OCI-LY7 (cell line): ENCODE measurements around the gene CCDC87. TPM values are rescaled to one million over a fixed set of nuclear protein-coding genes. Genes with fewer than 3 reads are reported as not detected.

Experiments used
- BruUV-seq: library from RNA; stranded (reverse); fragments of 400-500 nt; replicated peaks from 2 replicates; lab custom pipeline; 2021; lab: Mats Ljungman, UMichigan
- CTCF ChIA-PET: fragments of 300-600 bp; sonication (Branson Sonifier 250); formaldehyde crosslinking; loops from one replicate; lab custom pipeline; 2022; ENCODE audit warnings: antibody characterized with exemption; ENCODE audit not compliant: unreplicated experiment; lab: Charles Lee
- POLR2A ChIA-PET: fragments of 300-600 bp; sonication (Branson Sonifier 250); formaldehyde crosslinking; loops from one replicate; lab custom pipeline; 2022; ENCODE audit warnings: antibody characterized with exemption; lab: Charles Lee
- DNase-seq: peaks from one replicate; pipeline ENCODE4 v3.0.0-alpha.2; 2015; ENCODE audit warnings: low spot score
- H2AFZ ChIP-seq: fragments of 200-600 bp; sonication (generic), shearing (Covaris generic); 2 replicates; pipeline ENCODE4 v1.6.1; 2014; ENCODE audit warnings: mild to moderate bottlenecking, antibody characterized with exemption, low read length, moderate library complexity
- H3K27ac ChIP-seq: fragments of 200-600 bp; sonication (generic); 2 replicates; pipeline ENCODE4 v1.5.1; 2014; ENCODE audit warnings: mixed run types, low read depth, mild to moderate bottlenecking, moderate library complexity, low read length, inconsistent platforms; ENCODE audit not compliant: poor library complexity, severe bottlenecking
- H3K36me3 ChIP-seq: fragments of 200-600 bp; sonication (generic); 2 replicates; pipeline ENCODE4 v1.6.1; 2014; ENCODE audit warnings: mild to moderate bottlenecking, antibody characterized with exemption, low read length, moderate library complexity, mixed read lengths; ENCODE audit not compliant: insufficient read depth
- H3K4me1 ChIP-seq: fragments of 200-600 bp; sonication (generic); 2 replicates; pipeline ENCODE4 v1.5.1; 2014; ENCODE audit warnings: mild to moderate bottlenecking, low read length; ENCODE audit not compliant: insufficient read depth, poor library complexity, severe bottlenecking
- H3K4me2 ChIP-seq: fragments of 200-600 bp; sonication (generic); 2 replicates; pipeline ENCODE4 v1.6.1; 2014; ENCODE audit warnings: mild to moderate bottlenecking, low read length
- H3K4me3 ChIP-seq: fragments of 200-600 bp; sonication (generic); 2 replicates; pipeline ENCODE4 v1.5.1; 2014; ENCODE audit warnings: mild to moderate bottlenecking, low read depth, low read length; ENCODE audit not compliant: poor library complexity, severe bottlenecking
- H3K79me2 ChIP-seq: fragments of 200-600 bp; sonication (generic); 2 replicates; pipeline ENCODE4 v1.6.1; 2016; ENCODE audit warnings: low read depth, mild to moderate bottlenecking, low read length, moderate library complexity, mixed read lengths; ENCODE audit not compliant: insufficient read depth
- H3K9me2 ChIP-seq: fragments of 200-600 bp; sonication (generic); 2 replicates; pipeline ENCODE4 v1.6.1; 2016; ENCODE audit warnings: mild to moderate bottlenecking, low read length, mixed read lengths; ENCODE audit not compliant: insufficient read depth
- H3K9me3 ChIP-seq: fragments of 200-600 bp; sonication (generic); 2 replicates; pipeline ENCODE4 v1.6.1; 2014; ENCODE audit warnings: mild to moderate bottlenecking, mixed run types, low read length, mixed read lengths
- H4K20me1 ChIP-seq: fragments of 200-600 bp; sonication (generic); 2 replicates; pipeline ENCODE4 v1.6.1; 2014; ENCODE audit warnings: mild to moderate bottlenecking, antibody characterized with exemption, low read length, moderate library complexity, mixed read lengths; ENCODE audit not compliant: insufficient read depth
- CTCF ChIP-seq: fragments of 200-600 bp; sonication (generic); conservative IDR thresholded peaks from 2 replicates; pipeline ENCODE4 v1.5.1; 2014; ENCODE audit warnings: mild to moderate bottlenecking, antibody characterized with exemption, low read length, moderate library complexity, mixed read lengths
- EZH2phosphoT487 ChIP-seq: fragments of 200-600 bp; sonication (generic); IDR thresholded peaks from 2 replicates; pipeline ENCODE4 v1.6.1; 2018; ENCODE audit warnings: low read depth, borderline replicate concordance, mild to moderate bottlenecking, mixed run types, antibody characterized with exemption, low read length, moderate library complexity, mixed read lengths
- intact Hi-C: fragments of 100-400 bp; cut with micrococcal nuclease; formaldehyde crosslinking; loops from one replicate; pipeline ENCODE4 v1.10.0; 2022; ENCODE audit not compliant: unreplicated experiment
- total RNA-seq, 2 experiments: library from RNA; depleted of rRNA in 1 of 2; stranded (reverse); fragments of >200 nt in 1 of 2; shearing (Covaris generic) in 1 of 2; gene quantifications; 2 replicates each; pipeline ENCODE4 v1.2.3, GENCODE V29; 2014 to 2022

CCDC87 gene
- total RNA-seq, 2 experiments from 2014 or later, result 0.13 to 0.36 TPM

GRCh38 chr11:66626926-66627325 lies 34.1 kb upstream of the CCDC87 start:
- intact Hi-C loops, result no loop called here
- Histone ChIP-seq H3K27ac (no peak overlapping the region), H4K20me1 (peaks cover 25% of the 10 kb centered on the region), H3K4me1 (peaks cover 8% of the 10 kb centered on the region), H3K9me2 (no peaks in the 10 kb centered on the region), H3K9me3 (no peaks in the 10 kb centered on the region), H3K79me2 (peaks cover 99% of the 10 kb centered on the region), H3K36me3 (peaks cover 100% of the 10 kb centered on the region), H3K4me2 (no peak overlapping the region), H2AFZ (no peak overlapping the region), H3K4me3 (no peak overlapping the region)
- no TSS peak for BruUV-seq
- ChIA-PET CTCF (interaction anchor here (1.1 kb wide), 1 partner anchor 9 kb away, joined by 3 read pairs; no protein-coding TSS in a partner anchor), POLR2A (interaction anchor here (1.4 kb wide), 1 partner anchor 11 kb away, joined by 3 read pairs; the partner anchor contains the start of gene RBM14)
- no peak for TF ChIP-seq EZH2phosphoT487
- no peak for TF ChIP-seq CTCF
- no peak for DNase-seq

GRCh38 chr11:66626382-66626781 lies 33.5 kb upstream of the CCDC87 start:
- Histone ChIP-seq H3K4me1 (peaks cover 10% of the 10 kb centered on the region), H3K9me3 (no peaks in the 10 kb centered on the region), H3K4me2 (no peak overlapping the region), H3K27ac (no peak overlapping the region), H3K4me3 (no peak overlapping the region), H3K9me2 (no peaks in the 10 kb centered on the region), H2AFZ (no peak overlapping the region), H3K79me2 (peaks cover 99% of the 10 kb centered on the region), H3K36me3 (peaks cover 100% of the 10 kb centered on the region), H4K20me1 (peaks cover 25% of the 10 kb centered on the region)
- TF ChIP-seq CTCF (no peak), EZH2phosphoT487 (no peak)
- no TSS peak for BruUV-seq
- ChIA-PET CTCF (no interaction called here), POLR2A (interaction anchor here (0.6 to 0.7 kb wide), 2 partner anchors 10 to 142 kb away, joined by 3 read pairs; partner anchors contain the start of gene RBM14)
- no peak for DNase-seq
- intact Hi-C loops, result no loop called here

GRCh38 chr11:66625752-66626149 lies 32.9 kb upstream of the CCDC87 start:
- H3K4me3 ChIP-seq, result no peak overlapping the region
- H4K20me1 ChIP-seq, result peaks cover 25% of the 10 kb centered on the region
- POLR2A ChIA-PET, result interaction anchor here (0.6 to 0.7 kb wide), 2 partner anchors 9 to 143 kb away, joined by 3 read pairs; partner anchors contain the start of gene RBM14
- DNase-seq, result no peak
- no peaks in the 10 kb centered on the region for H3K9me3 ChIP-seq
- H3K9me2 ChIP-seq, result no peaks in the 10 kb centered on the region
- CTCF ChIA-PET, result no interaction called here
- H3K36me3 ChIP-seq, result peaks cover 99% of the 10 kb centered on the region
- TF ChIP-seq EZH2phosphoT487, result no peak
- intact Hi-C loops, result no loop called here
- H2AFZ ChIP-seq, result no peak overlapping the region
- H3K4me1 ChIP-seq, result peaks cover 15% of the 10 kb centered on the region
- peaks cover 100% of the 10 kb centered on the region for H3K79me2 ChIP-seq
- no peak overlapping the region for H3K27ac ChIP-seq
- H3K4me2 ChIP-seq, result no peak overlapping the region
- no TSS peak for BruUV-seq
